Neural cell (in vitro differentiated cells): ENCODE measurements around the gene SAMD10. TPM values are rescaled to one million over a fixed set of nuclear protein-coding genes. Genes with fewer than 3 reads are reported as not detected.

Experiments
- H2AFZ ChIP-seq: fragments of 200-600, 300-800 bp; sonication (generic), shearing (Covaris generic); 2 replicates; pipeline ENCODE4 v1.6.0; 2014; ENCODE audit warnings: low read depth, mild to moderate bottlenecking, antibody characterized with exemption, low read length, moderate library complexity
- H3F3A ChIP-seq: fragments of 200-600 bp; shearing (Covaris generic); 2 replicates; pipeline ENCODE4 v1.6.1; 2016; ENCODE audit warnings: mild to moderate bottlenecking, moderate library complexity, mixed read lengths, antibody characterized with exemption, low read length; ENCODE audit not compliant: insufficient read depth, poor library complexity, severe bottlenecking
- H3K27ac ChIP-seq: fragments of 200-600, 300-800 bp; sonication (generic), shearing (Covaris generic); 2 replicates; pipeline ENCODE4 v1.5.1; 2014; ENCODE audit warnings: mild to moderate bottlenecking, low read length, moderate library complexity
- H3K27me3 ChIP-seq: fragments of 300-800, 200-600 bp; sonication (generic), shearing (Covaris generic); 2 replicates; pipeline ENCODE4 v1.6.0; 2014; ENCODE audit warnings: mild to moderate bottlenecking, low read depth, low read length, moderate library complexity; ENCODE audit not compliant: insufficient read depth
- H3K36me3 ChIP-seq: fragments of 300-800, 200-600 bp; sonication (generic), shearing (Covaris generic); 2 replicates; pipeline ENCODE4 v1.5.1; 2014; ENCODE audit warnings: mild to moderate bottlenecking, antibody characterized with exemption, low read length, moderate library complexity; ENCODE audit not compliant: insufficient read depth
- H3K4me2 ChIP-seq: fragments of 300-800, 200-600 bp; sonication (generic), shearing (Covaris generic); 2 replicates; pipeline ENCODE4 v1.6.0; 2014; ENCODE audit warnings: mild to moderate bottlenecking, low read length
- H3K4me3 ChIP-seq: fragments of 300-800, 200-600 bp; sonication (generic), shearing (Covaris generic); 2 replicates; pipeline ENCODE4 v1.5.1; 2014; ENCODE audit warnings: mild to moderate bottlenecking, low read length, moderate library complexity
- H3K79me2 ChIP-seq: fragments of 200-600 bp; shearing (Covaris generic); replicated peaks from 2 replicates; pipeline ENCODE4 v1.6.0; 2014; ENCODE audit warnings: mild to moderate bottlenecking, low read length, moderate library complexity; ENCODE audit not compliant: insufficient read depth
- H3K9ac ChIP-seq: fragments of 300-800, 200-600 bp; sonication (generic), shearing (Covaris generic); 2 replicates; pipeline ENCODE4 v1.6.1; 2016; ENCODE audit warnings: mild to moderate bottlenecking, low read length, mixed read lengths
- H3K9me2 ChIP-seq: fragments of 200-600 bp; shearing (Covaris generic); 2 replicates; pipeline ENCODE4 v1.6.1; 2016; ENCODE audit warnings: mild to moderate bottlenecking, low read length, mixed read lengths; ENCODE audit not compliant: insufficient read depth
- H3K9me3 ChIP-seq: fragments of 200-600, 300-800 bp; sonication (generic), shearing (Covaris generic); 2 replicates; pipeline ENCODE4 v1.6.1; 2016; ENCODE audit warnings: mild to moderate bottlenecking, mixed run types, low read length, moderate library complexity, mixed read lengths
- H4K20me1 ChIP-seq: fragments of 200-600 bp; shearing (Covaris generic); 2 replicates; pipeline ENCODE4 v1.6.1; 2016; ENCODE audit warnings: mild to moderate bottlenecking, mixed run types; ENCODE audit not compliant: insufficient read depth
- CTCF ChIP-seq: fragments of 450-650 bp; IDR thresholded peaks from 2 replicates; pipeline ENCODE4 v1.5.1; 2014; ENCODE audit warnings: antibody characterized with exemption, mild to moderate bottlenecking, moderate library complexity; ENCODE audit not compliant: poor library complexity, severe bottlenecking
- EP300 ChIP-seq: fragments of 450-650 bp; conservative IDR thresholded peaks from 2 replicates; pipeline ENCODE4 v1.6.1; 2014; ENCODE audit warnings: antibody characterized with exemption, mild to moderate bottlenecking, moderate library complexity; ENCODE audit not compliant: poor library complexity, severe bottlenecking
- EZH2 ChIP-seq: fragments of 200-600, 300-800 bp; shearing (Covaris generic), sonication (generic); IDR thresholded peaks from 2 replicates; pipeline ENCODE4 v1.6.1; 2014; ENCODE audit warnings: antibody characterized with exemption, low read length, borderline replicate concordance, mild to moderate bottlenecking; ENCODE audit not compliant: insufficient read depth, poor library complexity, severe bottlenecking
- MXI1 ChIP-seq: fragments of 450-650 bp; conservative IDR thresholded peaks from 2 replicates; pipeline ENCODE4 v1.6.1; 2014; ENCODE audit warnings: antibody characterized with exemption, mild to moderate bottlenecking; ENCODE audit not compliant: poor library complexity, severe bottlenecking
- POLR2AphosphoS5 ChIP-seq: IDR thresholded peaks from 2 replicates; pipeline ENCODE4 v1.6.1; 2012
- RAD21 ChIP-seq: fragments of 450-650 bp; conservative IDR thresholded peaks from 2 replicates; pipeline ENCODE4 v1.6.1; 2014; ENCODE audit warnings: antibody characterized with exemption, mild to moderate bottlenecking, moderate library complexity
- REST ChIP-seq: IDR thresholded peaks from 2 replicates; pipeline ENCODE4 v1.6.1; 2012; ENCODE audit warnings: borderline replicate concordance
- SMC3 ChIP-seq: fragments of 450-650 bp; conservative IDR thresholded peaks from 2 replicates; pipeline ENCODE4 v1.6.1; 2014; ENCODE audit warnings: antibody characterized with exemption, mild to moderate bottlenecking, moderate library complexity; ENCODE audit not compliant: poor library complexity
- TAF1 ChIP-seq: IDR thresholded peaks from 2 replicates; pipeline ENCODE4 v1.6.1; 2012; ENCODE audit warnings: low read depth
- polyA plus RNA-seq: library from polyadenylated mRNA; depleted of rRNA; stranded (reverse); fragments of >200 nt; gene quantifications from 2 replicates; pipeline ENCODE4 v1.2.3, GENCODE V29; 2014

Gene SAMD10
- polyA plus RNA-seq, 1 donor from 2014 or later = 23.3 TPM

- Histone ChIP-seq H3K9ac (no peak overlapping the region), H3K36me3 (no peaks in the 10 kb centered on the region), H3K9me3 (no peaks in the 10 kb centered on the region), H3K4me2 (no peak overlapping the region), H3K27ac (no peak overlapping the region), H3K79me2 (peaks cover 8% of the 10 kb centered on the region), H3K27me3 (no peaks in the 10 kb centered on the region), H3F3A (no peaks in the 10 kb centered on the region), H3K4me3 (no peak overlapping the region), H2AFZ (no peak overlapping the region), H4K20me1 (no peaks in the 10 kb centered on the region), H3K9me2 (no peaks in the 10 kb centered on the region)
- TF ChIP-seq REST (no peak), POLR2AphosphoS5 (no peak), SMC3 (no peak), RAD21 (no peak), MXI1 (no peak), CTCF (no peak), EZH2 (no peak), TAF1 (no peak), EP300 (no peak)
These were observed 11.9 kb downstream of the SAMD10 start for GRCh38 chr20:63967330-63968135.

GRCh38 chr20:63966944-63967322, 12.5 kb downstream of the SAMD10 start:
- no peak overlapping the region for H2AFZ ChIP-seq
- peaks cover 8% of the 10 kb centered on the region for H3K79me2 ChIP-seq
- no peak overlapping the region for H3K9ac ChIP-seq
- no peaks in the 10 kb centered on the region for H3K9me2 ChIP-seq
- H3F3A ChIP-seq = no peaks in the 10 kb centered on the region
- H3K27ac ChIP-seq = no peak overlapping the region
- H3K36me3 ChIP-seq = no peaks in the 10 kb centered on the region
- no peaks in the 10 kb centered on the region for H4K20me1 ChIP-seq
- no peak overlapping the region for H3K4me3 ChIP-seq
- TF ChIP-seq RAD21 (no peak), CTCF (no peak), SMC3 (no peak), EZH2 (no peak), REST (no peak), POLR2AphosphoS5 (no peak), TAF1 (no peak), EP300 (no peak), MXI1 (no peak)
- no peaks in the 10 kb centered on the region for H3K9me3 ChIP-seq
- H3K27me3 ChIP-seq = no peaks in the 10 kb centered on the region
- H3K4me2 ChIP-seq = no peak overlapping the region
